ENCODE measurements around the gene DKC1.
"Not testable (repeated sequence)": the region's sequence is repeated elsewhere in the genome, so short reads cannot be mapped to it uniquely, and the experiment has no call there.

Gene DKC1

GRCh38 chrX:154822029-154822428 is 59.4 kb downstream of the DKC1 start:
- no peak for DNase-seq

- DNase-seq: no peak
These were observed 62.0 kb downstream of the DKC1 start for GRCh38 chrX:154824638-154825037.

- not testable (repeated sequence) for DNase-seq
These were observed 62.9 kb downstream of the DKC1 start for GRCh38 chrX:154825586-154825985.

All from NCI-H1436 (cell line).